Fibroblast of lung (primary cell): ENCODE data around the gene SLC17A3. TPM values are rescaled to one million over a fixed set of nuclear protein-coding genes. Genes with fewer than 3 reads are reported as not detected.
A peak's percentile ranks its signal among the peaks of the same experiment; 100 is the strongest.

Experiments
- DNase-seq, 2 donors: peaks; one replicate each; pipeline versions ENCODE4 v3.0.0 to v3.0.0-alpha.2; 2010; ENCODE audit warnings: low read depth in 2 of 2
- H2AFZ ChIP-seq: 2 replicates; pipeline ENCODE4 v1.5.1; 2012; ENCODE audit warnings: low read length, control low read depth, inconsistent platforms
- H3K27ac ChIP-seq: 2 replicates; pipeline ENCODE4 v1.5.1; 2011; ENCODE audit warnings: low read length, control low read depth; ENCODE audit not compliant: insufficient read depth
- H3K27me3 ChIP-seq: 2 replicates; pipeline ENCODE4 v1.5.1; 2011; ENCODE audit warnings: mild to moderate bottlenecking, low read length; ENCODE audit not compliant: control insufficient read depth, insufficient read depth
- H3K36me3 ChIP-seq: 2 replicates; pipeline ENCODE4 v1.5.1; 2011; ENCODE audit warnings: low read length; ENCODE audit not compliant: control insufficient read depth, insufficient read depth
- H3K4me1 ChIP-seq: 2 replicates; pipeline ENCODE4 v1.5.1; 2011; ENCODE audit warnings: low read length; ENCODE audit not compliant: control insufficient read depth, insufficient read depth; ENCODE audit errors: extremely low read depth
- H3K4me2 ChIP-seq: 2 replicates; pipeline ENCODE4 v1.5.1; 2011; ENCODE audit warnings: low read length, control low read depth; ENCODE audit not compliant: insufficient read depth; ENCODE audit errors: extremely low read depth
- H3K4me3 ChIP-seq, 4 experiments: fragments of 200-600 bp in 1 of 4; sonication (generic) in 1 of 4; replicated peaks in 1 of 4; 2 replicates each; pipeline ENCODE4 v1.5.1; 2011 to 2016; ENCODE audit warnings: low read length in 4 of 4, low read depth in 3 of 4, mild to moderate bottlenecking in 3 of 4, control low read depth in 2 of 4, inconsistent platforms in 1 of 4, mixed read lengths in 1 of 4; ENCODE audit not compliant: insufficient read depth in 1 of 4; ENCODE audit errors: control extremely low read depth in 1 of 4
- H3K79me2 ChIP-seq: 2 replicates; pipeline ENCODE4 v1.5.1; 2012; ENCODE audit warnings: mild to moderate bottlenecking, low read length, inconsistent platforms; ENCODE audit not compliant: control insufficient read depth, insufficient read depth
- H3K9ac ChIP-seq: 2 replicates; pipeline ENCODE4 v1.5.1; 2011; ENCODE audit warnings: mild to moderate bottlenecking, low read length, control low read depth; ENCODE audit not compliant: insufficient read depth
- H3K9me3 ChIP-seq: 2 replicates; pipeline ENCODE4 v1.5.1; 2012; ENCODE audit warnings: low read depth, low read length; ENCODE audit not compliant: control insufficient read depth, insufficient read depth
- H4K20me1 ChIP-seq: 2 replicates; pipeline ENCODE4 v1.5.1; 2011; ENCODE audit warnings: low read length; ENCODE audit not compliant: control insufficient read depth, insufficient read depth; ENCODE audit errors: extremely low read depth
- EZH2 ChIP-seq: IDR thresholded peaks from 2 replicates; pipeline ENCODE4 v1.5.1; 2012; ENCODE audit warnings: low read length, control low read depth, mild to moderate bottlenecking; ENCODE audit errors: missing control alignments
- polyA plus RNA-seq, 2 donors: library from polyadenylated mRNA; depleted of rRNA in 1 of 2; stranded (reverse) in 1 of 2; unstranded in 1 of 2; fragments of >200 nt; gene quantifications; 2 replicates each; pipeline ENCODE4 v1.2.1, GENCODE V29; 2011 to 2012; ENCODE audit warnings: missing spikeins in 1 of 2
- total RNA-seq: library from RNA; depleted of rRNA; stranded (reverse); fragments of >200 nt; gene quantifications from 2 replicates; pipeline ENCODE4 v1.2.1, GENCODE V29; 2014
- TF ChIP-seq, protein P1 (sequence below), 2 donors: IDR thresholded peaks in 1 of 2; conservative IDR thresholded peaks in 1 of 2; 1 replicate in 1 of 2; 2 replicates in 1 of 2; pipeline ENCODE4 v1.5.1; 2011 to 2012; ENCODE audit warnings: low read length in 2 of 2, control low read depth in 1 of 2, inconsistent platforms in 1 of 2, low read depth in 1 of 2, mild to moderate bottlenecking in 1 of 2

Gene SLC17A3
- total and polyA plus RNA-seq, 2 donors (not counting 1 experiment from before 2014, with no cell fraction given) = 0.06 TPM; not detected in 1

GRCh38 chr6:25893778-25894177, 19.7 kb upstream of the SLC17A3 start:
- H4K20me1 ChIP-seq = no peaks in the 10 kb centered on the region
- H3K36me3 ChIP-seq = no peaks in the 10 kb centered on the region
- no peak for DNase-seq
- H3K9ac ChIP-seq = no peak overlapping the region
- no peak for TF ChIP-seq EZH2
- TF ChIP-seq, protein P1, sequence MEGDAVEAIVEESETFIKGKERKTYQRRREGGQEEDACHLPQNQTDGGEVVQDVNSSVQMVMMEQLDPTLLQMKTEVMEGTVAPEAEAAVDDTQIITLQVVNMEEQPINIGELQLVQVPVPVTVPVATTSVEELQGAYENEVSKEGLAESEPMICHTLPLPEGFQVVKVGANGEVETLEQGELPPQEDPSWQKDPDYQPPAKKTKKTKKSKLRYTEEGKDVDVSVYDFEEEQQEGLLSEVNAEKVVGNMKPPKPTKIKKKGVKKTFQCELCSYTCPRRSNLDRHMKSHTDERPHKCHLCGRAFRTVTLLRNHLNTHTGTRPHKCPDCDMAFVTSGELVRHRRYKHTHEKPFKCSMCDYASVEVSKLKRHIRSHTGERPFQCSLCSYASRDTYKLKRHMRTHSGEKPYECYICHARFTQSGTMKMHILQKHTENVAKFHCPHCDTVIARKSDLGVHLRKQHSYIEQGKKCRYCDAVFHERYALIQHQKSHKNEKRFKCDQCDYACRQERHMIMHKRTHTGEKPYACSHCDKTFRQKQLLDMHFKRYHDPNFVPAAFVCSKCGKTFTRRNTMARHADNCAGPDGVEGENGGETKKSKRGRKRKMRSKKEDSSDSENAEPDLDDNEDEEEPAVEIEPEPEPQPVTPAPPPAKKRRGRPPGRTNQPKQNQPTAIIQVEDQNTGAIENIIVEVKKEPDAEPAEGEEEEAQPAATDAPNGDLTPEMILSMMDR (conservative IDR thresholded peaks at IDR 0.05 in 1 of 2, IDR thresholded peaks at IDR 0.05 in 1 of 2; ENCODE audit: low read depth in 1 of 2, low read length in 2 of 2) = no peak
- no peak overlapping the region for H3K4me2 ChIP-seq
- no peaks in the 10 kb centered on the region for H3K9me3 ChIP-seq
- no peaks in the 10 kb centered on the region for H3K79me2 ChIP-seq
- H2AFZ ChIP-seq = no peak overlapping the region
- H3K4me3 ChIP-seq = no peak overlapping the region
- no peaks in the 10 kb centered on the region for H3K4me1 ChIP-seq
- H3K27ac ChIP-seq = no peak overlapping the region
- H3K27me3 ChIP-seq = no peaks in the 10 kb centered on the region

DNA sequence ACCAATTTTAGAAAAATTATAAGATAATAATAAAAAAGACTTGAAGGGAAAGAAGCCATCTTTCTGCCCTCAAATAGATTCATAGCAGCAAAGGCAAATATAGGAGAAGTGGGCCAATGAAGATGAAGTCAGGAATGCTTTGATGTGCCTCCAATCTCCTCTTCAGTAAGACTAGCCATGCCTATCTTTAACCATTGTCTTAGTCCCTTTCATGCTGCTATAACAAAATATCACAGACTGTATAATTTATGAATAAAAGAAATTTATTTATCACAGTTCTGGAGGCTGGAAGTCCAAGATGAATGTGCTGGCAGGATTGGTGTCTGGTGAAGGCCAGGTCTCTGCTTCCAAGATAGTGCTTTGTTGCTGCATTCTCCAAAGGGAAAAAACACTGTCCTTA, 18.8 kb upstream of the SLC17A3 start:
- Histone ChIP-seq H4K20me1 (no peaks in the 10 kb centered on the region), H3K27ac (no peak overlapping the region), H2AFZ (no peak overlapping the region), H3K4me1 (no peaks in the 10 kb centered on the region), H3K36me3 (no peaks in the 10 kb centered on the region), H3K9me3 (no peaks in the 10 kb centered on the region), H3K79me2 (no peaks in the 10 kb centered on the region), H3K4me3 (no peak overlapping the region), H3K27me3 (no peaks in the 10 kb centered on the region), H3K4me2 (no peak overlapping the region), H3K9ac (no peak overlapping the region)
- TF ChIP-seq, protein P1 (conservative IDR thresholded peaks at IDR 0.05 in 1 of 2, IDR thresholded peaks at IDR 0.05 in 1 of 2; ENCODE audit: low read depth in 1 of 2, low read length in 2 of 2) = no peak
- TF ChIP-seq EZH2 = no peak
- DNase-seq = no peak

- Histone ChIP-seq H3K4me3 (no peak overlapping the region), H3K4me2 (no peak overlapping the region), H3K9me3 (no peaks in the 10 kb centered on the region), H2AFZ (no peak overlapping the region), H3K27ac (no peak overlapping the region), H3K27me3 (no peaks in the 10 kb centered on the region), H3K4me1 (no peaks in the 10 kb centered on the region), H3K36me3 (no peaks in the 10 kb centered on the region), H3K9ac (no peak overlapping the region), H4K20me1 (no peaks in the 10 kb centered on the region), H3K79me2 (no peaks in the 10 kb centered on the region)
- TF ChIP-seq, protein P1 (conservative IDR thresholded peaks at IDR 0.05 in 1 of 2, IDR thresholded peaks at IDR 0.05 in 1 of 2; ENCODE audit: low read depth in 1 of 2, low read length in 2 of 2) = peak; percentile 41 to 58
- TF ChIP-seq EZH2 = no peak
- DNase-seq = peak; percentile 9 to 66
These were observed 16.1 kb upstream of the SLC17A3 start for GRCh38 chr6:25889877-25890853.
